ENCODE results near the gene INSYN2B.

Gene INSYN2B

GRCh38 chr5:169881702-169882303, 98.5 kb downstream of the INSYN2B start:
- DNase-seq, result no peak

DNA sequence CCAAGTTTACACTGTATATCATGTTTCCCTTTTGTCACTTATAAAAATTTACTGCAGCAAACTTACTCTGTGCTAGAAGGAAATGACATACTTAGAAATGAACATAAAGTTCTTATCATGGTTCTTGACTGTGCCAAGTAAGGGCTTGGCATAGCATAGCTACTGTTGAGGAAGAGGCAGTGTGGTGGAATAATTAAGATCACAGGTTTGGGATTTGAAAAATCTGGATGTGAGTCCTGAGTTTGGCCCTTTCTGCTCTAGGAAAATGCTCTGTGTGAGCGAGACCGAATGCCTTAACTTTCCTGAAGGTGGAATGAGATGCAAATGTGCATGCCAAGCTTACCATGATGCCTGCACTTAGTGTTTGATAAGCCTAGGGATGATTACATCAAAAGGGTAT, 99.5 kb downstream of the INSYN2B start:
- DNase-seq, result no peak

- no peak for DNase-seq
These were observed 100.2 kb downstream of the INSYN2B start for GRCh38 chr5:169880012-169880663.

DNA sequence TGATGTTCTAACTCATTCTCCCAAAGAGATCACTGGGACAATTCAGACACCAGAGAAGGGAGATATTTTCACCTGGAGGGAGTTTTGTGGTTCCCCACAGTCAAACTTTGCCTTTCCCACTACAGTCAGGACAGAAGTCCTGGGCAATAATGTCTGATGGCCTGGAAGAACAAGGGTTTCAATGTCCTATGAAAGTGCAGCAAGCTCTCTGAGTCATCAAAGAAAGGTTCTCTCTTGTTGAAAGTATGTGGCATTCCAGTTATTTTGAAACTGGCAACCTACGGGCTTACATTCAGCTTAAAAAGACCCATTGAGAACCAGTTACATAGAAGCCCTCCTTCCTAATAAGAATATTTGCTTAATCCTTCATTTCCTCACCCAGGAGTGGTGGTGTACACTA, 103.9 kb downstream of the INSYN2B start:
- DNase-seq, result no peak

- DNase-seq, result no peak
These were observed 104.6 kb downstream of the INSYN2B start for GRCh38 chr5:169875731-169876130.

DNA sequence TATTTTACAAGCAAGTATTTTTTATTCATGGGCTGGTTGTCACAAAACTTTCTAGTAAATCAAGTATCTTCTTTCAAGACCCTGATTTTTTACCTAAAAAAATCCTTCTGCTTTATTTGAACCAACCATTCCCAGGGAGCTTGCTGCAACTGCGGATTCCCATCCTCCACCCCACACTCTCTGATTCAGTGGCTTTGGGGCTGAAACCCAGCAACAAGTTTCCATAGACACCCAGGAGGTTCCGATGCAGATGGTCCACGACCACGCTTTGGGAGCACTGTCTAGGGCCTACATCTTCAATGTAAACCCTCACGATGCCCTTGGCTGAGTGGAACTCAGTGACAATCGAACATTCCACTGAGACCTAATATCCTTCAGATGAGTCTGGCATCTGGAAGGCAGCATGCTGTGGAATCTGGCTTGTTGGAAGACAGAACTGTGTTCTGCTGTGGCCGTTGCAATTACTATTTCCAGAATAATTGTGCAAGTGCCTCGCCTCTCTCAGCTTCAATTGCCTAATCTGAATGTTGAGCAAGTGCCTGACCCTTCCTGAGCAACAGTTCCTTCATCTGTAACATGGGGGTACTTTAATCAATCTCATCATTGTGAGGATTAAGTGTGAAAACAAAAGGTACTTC, 105.1 kb downstream of the INSYN2B start:
- DNase-seq, result no peak

GRCh38 chr5:169874621-169875020, 105.7 kb downstream of the INSYN2B start:
- DNase-seq, result no peak

- no peak for DNase-seq
These were observed 106.7 kb downstream of the INSYN2B start for GRCh38 chr5:169873642-169874041.

DNA sequence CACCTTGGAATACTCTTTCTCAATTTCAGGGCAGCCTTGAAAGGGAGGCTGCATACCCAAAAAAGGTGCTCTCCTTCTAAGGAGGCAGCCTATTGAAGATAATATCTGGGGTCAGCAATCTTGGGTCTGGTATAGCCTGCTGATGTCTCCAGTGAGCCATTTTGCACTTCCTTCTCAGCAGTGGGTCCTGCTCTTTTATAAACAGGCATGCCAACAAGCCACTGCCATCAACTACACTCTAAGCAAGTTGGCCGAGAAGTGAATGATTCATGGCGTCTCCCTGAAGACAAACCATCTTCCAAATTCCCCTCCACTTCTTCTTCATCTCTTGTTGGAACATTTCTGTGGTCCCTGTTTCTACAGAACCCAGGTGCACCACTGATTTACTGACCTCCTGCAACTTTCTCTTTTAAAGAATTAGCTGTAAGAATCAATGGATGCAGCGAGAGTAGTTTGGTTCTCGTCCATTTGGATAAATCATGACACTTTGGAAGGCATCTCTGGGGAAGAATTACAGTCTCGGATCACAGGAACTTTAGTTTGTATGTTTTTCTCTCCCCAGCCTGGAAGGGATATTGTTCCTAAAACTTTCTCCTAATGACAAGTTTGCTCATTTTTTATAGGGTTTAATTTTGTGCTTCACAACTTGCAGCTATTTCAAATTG, 108.3 kb downstream of the INSYN2B start:
- no peak for DNase-seq

- no peak for DNase-seq
These were observed 110.1 kb downstream of the INSYN2B start for GRCh38 chr5:169870211-169870610.

- no peak for DNase-seq
These were observed 111.2 kb downstream of the INSYN2B start for GRCh38 chr5:169869066-169869465.

DNA sequence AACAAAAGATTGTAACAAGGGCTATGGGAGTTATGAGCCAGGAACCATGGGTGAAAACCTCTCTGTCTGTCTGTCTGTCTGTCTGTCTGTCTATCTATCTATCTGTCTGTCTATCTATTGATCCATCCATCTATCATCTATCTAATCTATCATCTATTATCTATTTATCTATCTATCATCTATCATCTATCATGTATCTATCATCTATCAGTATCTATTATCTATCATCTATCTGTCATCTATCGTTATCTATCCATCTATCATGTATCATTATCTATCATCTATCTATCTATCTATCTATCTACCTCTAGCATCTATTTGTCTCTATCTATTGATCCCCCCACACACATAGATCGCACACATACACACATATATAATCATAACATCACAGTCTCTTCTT, 112.9 kb downstream of the INSYN2B start:
- DNase-seq, result no peak

GRCh38 chr5:169864483-169864882, 115.8 kb downstream of the INSYN2B start:
- DNase-seq, result no peak

DNA sequence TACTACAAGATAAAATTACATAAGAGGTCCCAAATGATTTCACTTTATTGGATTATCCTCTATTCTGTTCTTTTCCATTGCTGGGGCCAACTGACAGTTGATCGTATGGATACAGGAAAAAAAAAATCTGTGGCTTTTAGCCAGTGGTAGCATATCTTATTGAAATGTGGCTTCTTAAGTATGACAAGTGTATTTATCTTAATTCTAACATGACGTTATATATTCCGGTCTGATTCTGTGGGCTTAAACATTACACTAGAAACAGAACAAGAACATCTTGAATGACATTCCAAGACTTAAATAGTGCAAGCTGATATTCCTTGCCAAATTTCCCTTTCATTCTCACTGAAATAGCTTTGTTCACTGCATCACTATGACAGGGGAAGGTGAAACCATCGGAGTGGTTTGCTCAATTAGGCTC, 117.9 kb downstream of the INSYN2B start:
- no peak for DNase-seq

DNA sequence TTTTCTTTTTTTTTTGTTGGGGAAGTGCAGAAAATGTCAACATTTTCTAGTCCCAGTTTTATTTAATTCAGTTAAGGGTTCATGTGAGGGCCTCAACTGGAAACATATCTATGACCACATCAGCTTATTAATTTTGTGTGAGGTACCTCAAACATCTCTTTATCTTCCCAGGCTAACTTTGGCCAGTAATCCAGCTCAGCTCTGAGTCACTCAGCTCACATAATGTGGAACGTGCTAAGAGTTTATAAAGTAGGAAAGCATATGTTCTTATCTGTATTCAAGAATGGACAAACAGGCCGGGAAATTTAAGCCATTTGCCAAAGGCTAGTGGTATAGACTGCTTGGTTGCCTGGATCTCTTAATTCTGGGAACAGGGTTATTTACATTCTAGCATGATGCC, 118.4 kb downstream of the INSYN2B start:
- no peak for DNase-seq

GRCh38 chr5:169861433-169861832, 118.9 kb downstream of the INSYN2B start:
- no peak for DNase-seq

DNA sequence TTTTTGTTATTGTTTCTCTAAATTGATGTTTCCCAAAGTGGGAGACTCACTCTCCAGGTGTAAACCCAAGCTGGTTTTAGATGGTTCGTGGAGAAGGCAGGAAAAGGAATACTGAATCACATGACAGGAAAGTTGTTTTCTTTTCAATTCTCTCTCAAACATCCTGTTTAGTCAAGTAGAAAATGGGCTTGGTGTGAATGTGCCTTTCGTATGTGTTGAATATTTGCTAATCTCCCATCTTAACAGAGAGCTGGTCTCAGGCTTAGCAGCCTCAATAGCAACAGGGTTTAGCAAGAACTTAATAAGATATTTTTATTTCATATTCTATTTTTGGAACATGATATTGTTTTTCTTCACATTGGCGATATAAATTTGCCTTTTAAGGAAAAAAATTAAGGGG, 119.7 kb downstream of the INSYN2B start:
- no peak for DNase-seq

DNA sequence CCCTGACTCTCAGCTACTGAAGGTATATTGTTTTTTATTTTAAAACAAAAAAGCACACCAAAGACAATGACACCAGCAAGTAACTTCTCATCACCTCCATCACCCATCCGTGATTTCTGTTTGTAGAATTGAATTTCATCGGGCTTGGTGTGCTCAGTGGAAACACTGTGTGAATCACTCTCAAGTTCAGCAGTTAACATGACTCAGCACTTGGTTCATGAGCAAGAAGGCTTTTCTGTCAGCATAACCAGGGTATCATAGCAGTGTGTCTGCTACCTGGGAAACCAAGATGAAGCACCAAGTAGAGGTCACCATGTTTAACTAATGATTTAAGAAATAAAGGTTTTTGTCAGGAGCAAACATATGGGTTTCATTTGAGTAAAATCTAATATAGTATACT, 123.7 kb downstream of the INSYN2B start:
- no peak for DNase-seq

DNA sequence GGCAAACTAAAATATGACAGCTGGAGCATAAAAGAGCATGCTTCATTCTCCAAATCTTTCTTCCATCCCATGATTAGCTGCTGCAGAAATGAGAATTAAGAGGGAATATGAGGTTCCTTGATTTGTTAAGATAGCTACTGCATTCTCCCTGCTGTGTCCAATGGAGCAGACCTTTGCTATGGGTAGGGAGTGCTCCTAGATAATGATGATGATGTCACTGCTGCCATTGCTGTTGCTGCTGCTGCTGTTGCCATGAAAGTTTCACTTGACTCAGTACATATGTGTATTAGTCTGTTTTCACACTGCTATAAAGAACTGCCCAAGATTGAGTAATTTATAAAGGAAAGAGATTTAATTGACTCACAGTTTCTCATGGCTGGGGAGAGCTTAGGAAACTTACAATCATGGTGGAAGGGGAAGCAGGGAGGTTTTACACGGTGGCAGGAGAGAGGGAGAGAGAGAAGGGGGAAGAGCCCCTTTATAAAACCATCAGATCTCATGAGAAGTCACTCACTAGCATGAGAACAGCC, 128.9 kb downstream of the INSYN2B start:
- no peak for DNase-seq

DNA sequence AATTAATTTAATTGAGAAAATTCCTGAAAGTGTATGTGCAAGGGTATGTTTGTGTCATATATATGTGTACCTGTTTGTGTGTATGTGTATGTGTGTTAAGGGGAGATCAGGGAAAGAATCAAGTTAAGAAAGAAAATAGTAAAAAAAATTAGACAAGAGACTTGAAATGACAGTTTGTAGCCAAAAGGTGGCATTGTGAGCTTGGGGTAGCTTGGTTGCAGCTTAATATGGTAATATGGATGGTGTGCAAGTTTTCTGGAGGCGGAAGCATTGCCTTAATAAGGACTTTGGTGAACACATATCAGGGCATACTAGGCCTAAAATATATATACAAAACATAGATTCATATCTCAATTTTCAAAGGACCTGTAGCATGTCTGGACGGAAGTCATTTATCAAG, 129.9 kb downstream of the INSYN2B start:
- no peak for DNase-seq

DNA sequence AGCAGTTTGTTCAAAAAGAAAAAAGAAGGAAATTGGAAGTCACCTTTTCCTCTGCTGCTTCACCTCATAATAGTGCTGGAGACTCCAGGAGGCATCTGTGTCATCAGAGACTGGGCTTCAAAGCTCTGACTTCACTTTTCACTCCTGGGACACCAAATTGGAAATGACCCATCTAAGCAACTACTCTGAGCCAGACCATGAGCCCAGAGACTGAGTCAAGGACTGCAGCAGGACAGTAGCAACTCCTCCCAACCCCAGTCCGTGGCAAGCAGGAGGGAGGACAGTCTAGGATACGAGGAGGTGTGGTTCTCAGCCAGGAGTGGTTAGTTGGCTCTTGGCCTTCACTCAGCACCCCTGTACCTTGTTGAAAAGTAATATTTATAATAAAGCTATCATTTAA, 131.5 kb downstream of the INSYN2B start:
- DNase-seq, result no peak

- no peak for DNase-seq
These were observed 132.0 kb downstream of the INSYN2B start for GRCh38 chr5:169848271-169848670.

DNA sequence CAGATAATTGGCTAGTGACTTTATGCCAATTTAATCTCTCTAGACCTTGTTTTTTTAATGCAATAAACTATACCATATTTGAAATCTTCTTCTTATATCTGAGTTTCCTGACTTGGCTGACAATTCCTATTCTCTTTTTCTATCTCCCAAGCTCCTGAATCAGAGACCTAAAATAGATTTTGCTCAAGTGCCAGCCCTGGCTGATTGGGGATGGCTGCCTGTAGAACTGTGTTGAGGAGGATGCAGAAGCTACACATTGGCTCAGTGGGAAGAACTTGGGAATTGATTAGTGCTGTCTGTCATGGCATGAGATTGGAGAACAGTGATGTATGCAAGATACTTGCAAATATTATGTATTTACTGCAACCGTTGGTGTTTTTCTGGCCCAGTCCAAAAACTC, 132.8 kb downstream of the INSYN2B start:
- no peak for DNase-seq

DNA sequence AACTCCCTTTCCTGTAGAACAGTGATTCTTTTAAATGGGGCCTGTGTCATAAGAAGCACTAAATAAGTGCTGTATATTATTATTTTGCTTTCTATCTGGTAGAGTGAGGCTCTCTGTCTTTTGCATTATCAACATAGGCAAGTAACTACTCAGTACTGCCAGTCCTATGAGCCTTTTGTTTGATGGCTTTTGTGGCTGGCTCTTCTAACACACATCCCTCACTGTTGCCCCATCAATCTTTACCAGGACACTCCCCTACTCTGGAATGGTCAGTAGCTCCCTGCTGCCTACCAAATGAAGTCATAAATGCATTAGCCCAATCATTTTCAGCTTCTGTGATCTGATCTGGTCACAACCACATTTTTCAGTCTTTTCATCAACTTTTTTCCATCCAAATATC, 137.6 kb downstream of the INSYN2B start:
- DNase-seq, result no peak

Data from CD4-positive, alpha-beta T cell treated with Interleukin-17A for 1 hour (primary cell).